HG02763 (cell line): ENCODE results near the gene ANP32B.

Source experiments
- ATAC-seq: cut with Tn5 transposase; IDR thresholded peaks from one replicate; pipeline ENCODE4 v1.9.1; 2021; ENCODE audit warnings: mild to moderate bottlenecking, moderate library complexity; ENCODE audit not compliant: unreplicated experiment

Gene ANP32B

GRCh38 chr9:98057138-98057799 lies 74.1 kb downstream of the ANP32B start:
- no peak for ATAC-seq

- ATAC-seq: no peak
Measured at GRCh38 chr9:98062161-98062560, 79.0 kb downstream of the ANP32B start.

GRCh38 chr9:98064623-98065392 lies 81.7 kb downstream of the ANP32B start:
- ATAC-seq: no peak
